ENCODE measurements around the gene MKNK2. TPM values are rescaled to one million over a fixed set of nuclear protein-coding genes. Genes with fewer than 3 reads are reported as not detected.

The MKNK2 gene
- total and polyA plus RNA-seq, 2 of the 13 experiments (the other 11 are each of a cell fraction or from before 2014, with no cell fraction given) = 44.9 to 112 TPM

- TF ChIP-seq ZBTB46 (CRISPR knock-in tag; IDR thresholded peaks at IDR 0.05; ENCODE audit: borderline replicate concordance) (peak; percentile 94), RERE (CRISPR knock-in tag; IDR thresholded peaks at IDR 0.05; ENCODE audit: low read depth) (peak; percentile 54; the same call in 1 of the 2 replicates), NFE2L1 (CRISPR knock-in tag; IDR thresholded peaks at IDR 0.05; ENCODE audit: borderline replicate concordance) (no peak), RELA (CRISPR knock-in tag; IDR thresholded peaks at IDR 0.05) (peak; percentile 49; the same call in 1 of the 2 replicates), ZNF749 (CRISPR knock-in tag; IDR thresholded peaks at IDR 0.05; ENCODE audit: borderline replicate concordance) (no peak; the same call in 1 of the 2 replicates), SP2 (CRISPR knock-in tag; IDR thresholded peaks at IDR 0.05) (0 out of 2 replicates have a peak, but pooled peaks have one; percentile 13), ATF7-NPFF (CRISPR knock-in tag; IDR thresholded peaks at IDR 0.05; ENCODE audit: low read depth) (peak; percentile 35; the same call in 1 of the 2 replicates), ZNF878 (CRISPR knock-in tag; IDR thresholded peaks at IDR 0.05) (peak; percentile 88), IRF9 (CRISPR knock-in tag; IDR thresholded peaks at IDR 0.05; ENCODE audit: borderline replicate concordance) (no peak), SAP130 (CRISPR knock-in tag; IDR thresholded peaks at IDR 0.05; ENCODE audit: low read depth) (peak; percentile 91), ZMAT3 (CRISPR knock-in tag; conservative IDR thresholded peaks at IDR 0.05) (0 out of 2 replicates have a peak, but pooled peaks have one; percentile 20), GATAD1 (CRISPR knock-in tag; IDR thresholded peaks at IDR 0.05) (peak; percentile 19; the same call in 1 of the 2 replicates), HNRNPL (IDR thresholded peaks at IDR 0.05; ENCODE audit: low read depth, low read length) (peak; percentile 95), BRCA1 (CRISPR knock-in tag; IDR thresholded peaks at IDR 0.05) (no peak; the same call in 1 of the 2 replicates), ZNF296 (CRISPR knock-in tag; conservative IDR thresholded peaks at IDR 0.05) (peak; percentile 89; the same call in 1 of the 2 replicates), STAT5B (CRISPR knock-in tag; IDR thresholded peaks at IDR 0.05) (no peak), JUND (CRISPR knock-in tag; IDR thresholded peaks at IDR 0.05) (peak; percentile 45; the same call in 1 of the 2 replicates), ZNF556 (CRISPR knock-in tag; IDR thresholded peaks at IDR 0.05; ENCODE audit: borderline replicate concordance) (no peak; the same call in 1 of the 2 replicates), HMGA1 (CRISPR knock-in tag; conservative IDR thresholded peaks at IDR 0.05) (no peak), ADNP (CRISPR knock-in tag; IDR thresholded peaks at IDR 0.05) (no peak), ZNF17 (CRISPR knock-in tag; IDR thresholded peaks at IDR 0.05) (no peak), YY1 (IDR thresholded peaks at IDR 0.05; ENCODE audit: insufficient read depth, insufficient replicate concordance, low read depth, low read length) (peak; percentile 30)
These were observed 8.6 kb upstream of the MKNK2 start (continued) for GRCh38 chr19:2059422-2060201.

Data from HepG2 (cell line).